A549 (cell line): Measurements from ENCODE around the gene UQCRH. TPM values are rescaled to one million over a fixed set of nuclear protein-coding genes. Genes with fewer than 3 reads are reported as not detected.

Experiments
- ATAC-seq, 2 experiments: fragments of 200-7000 bp in 1 of 2; fragments of >200 bp in 1 of 2; cut with Nextera tagmentation in 1 of 2; cut with Tn5 transposase in 1 of 2; 3 replicates each; pipeline versions ENCODE4 v1.8.0 to v1.9.1; 2018 to 2020; ENCODE audit warnings: mild to moderate bottlenecking in 1 of 2, moderate library complexity in 1 of 2
- CTCF ChIA-PET: fragments of 300-600 bp; sonication (Branson Sonifier 250); formaldehyde crosslinking; extraction: SDS; loops from one replicate; lab custom pipeline; 2021; ENCODE audit warnings: antibody characterized with exemption, inconsistent platforms; lab: Yijun Ruan, JAX
- POLR2A ChIA-PET: fragments of 350-600 bp; formaldehyde crosslinking; extraction: SDS; loops from one replicate; lab custom pipeline; 2021; ENCODE audit warnings: antibody characterized with exemption, inconsistent platforms; lab: Yijun Ruan, JAX
- DNase-seq, 2 experiments: peaks; one replicate each; pipeline versions ENCODE4 v3.0.0 to v3.0.0-alpha.2; 2011 to 2016; ENCODE audit warnings: low read depth in 1 of 2, low spot score in 1 of 2
- FAIRE-seq: peaks from 2 replicates; lab custom pipeline; 2011; peaks lifted over from hg19 to GRCh38; lab: Jason Lieb, UNC
- H3K27ac ChIP-seq, 2 experiments: fragments of >200 bp; sonication (Bioruptor Twin); formaldehyde crosslinking; 3 replicates each; pipeline ENCODE4 v1.5.1; 2016 to 2017
- H3K4me1 ChIP-seq: fragments of >200 bp; sonication (Bioruptor Twin); formaldehyde crosslinking; 3 replicates; pipeline ENCODE4 v1.6.1; 2016
- H3K4me2 ChIP-seq: fragments of >200 bp; sonication (Bioruptor Twin); formaldehyde crosslinking; 3 replicates; pipeline ENCODE4 v1.6.1; 2016
- H3K4me3 ChIP-seq: fragments of >200 bp; sonication (Bioruptor Twin); formaldehyde crosslinking; 3 replicates; pipeline ENCODE4 v1.5.1; 2016
- H3K9me3 ChIP-seq: fragments of >200 bp; sonication (Bioruptor Twin); formaldehyde crosslinking; 3 replicates; pipeline ENCODE4 v1.6.1; 2016
- BCL3 ChIP-seq: fragments of >200 bp; sonication (Bioruptor Twin); formaldehyde crosslinking; IDR thresholded peaks from 3 replicates; pipeline ENCODE4 v1.6.1; 2016
- CBX8 ChIP-seq: fragments of 200-600 bp; sonication (generic); IDR thresholded peaks from 2 replicates; pipeline ENCODE4 v1.6.1; 2016
- CHD2 ChIP-seq: fragments of 150-350 bp; IDR thresholded peaks from 2 replicates; pipeline ENCODE4 v1.6.1; 2014; ENCODE audit warnings: low read length; ENCODE audit not compliant: partially characterized antibody
- ESRRA ChIP-seq: fragments of 150-350 bp; IDR thresholded peaks from 2 replicates; pipeline ENCODE4 v1.6.1; 2014; ENCODE audit warnings: mild to moderate bottlenecking, low read length, borderline replicate concordance
- GATA3 ChIP-seq: IDR thresholded peaks from 2 replicates; pipeline ENCODE4 v1.6.1; 2012; ENCODE audit warnings: borderline replicate concordance
- HES2 ChIP-seq: fragments of >200 bp; sonication (Bioruptor Twin); formaldehyde crosslinking; IDR thresholded peaks from 2 replicates; pipeline ENCODE4 v1.6.1; 2016
- HOXA7 ChIP-seq: fragments of 250-450 bp; sonication (Bioruptor Pico); IDR thresholded peaks from 2 replicates; pipeline ENCODE4 v1.5.0; 2020; ENCODE audit warnings: mild to moderate bottlenecking, moderate library complexity
- HOXB13 ChIP-seq: fragments of 250-450 bp; sonication (Bioruptor Pico); IDR thresholded peaks from 2 replicates; pipeline ENCODE4 v1.5.0; 2020; ENCODE audit warnings: low read depth, mild to moderate bottlenecking, moderate library complexity
- HOXB5 ChIP-seq: fragments of 250-450 bp; sonication (Bioruptor Pico); IDR thresholded peaks from 2 replicates; pipeline ENCODE4 v1.5.0; 2020; ENCODE audit warnings: mild to moderate bottlenecking, moderate library complexity
- KDM1A ChIP-seq: fragments of 200-600 bp; sonication (generic); IDR thresholded peaks from 2 replicates; pipeline ENCODE4 v1.6.1; 2016; ENCODE audit warnings: low read depth, mild to moderate bottlenecking
- KDM5A ChIP-seq: fragments of 200-600 bp; sonication (generic); IDR thresholded peaks from 2 replicates; pipeline ENCODE4 v1.6.1; 2016; ENCODE audit warnings: antibody characterized with exemption, mild to moderate bottlenecking
- MYC ChIP-seq: IDR thresholded peaks from 2 replicates; pipeline ENCODE4 v1.6.1; 2012; ENCODE audit warnings: mild to moderate bottlenecking, inconsistent platforms, low read length, improper control_type of control experiment, borderline replicate concordance
- NFE2L2 ChIP-seq: fragments of 150-350 bp; conservative IDR thresholded peaks from 2 replicates; pipeline ENCODE4 v1.6.1; 2014; ENCODE audit warnings: low read length
- PBX3 ChIP-seq: IDR thresholded peaks from 2 replicates; pipeline ENCODE4 v1.6.1; 2012
- POLR2AphosphoS2 ChIP-seq: conservative IDR thresholded peaks from 2 replicates; pipeline ENCODE4 v1.6.1; 2012; ENCODE audit warnings: low read length, improper control_type of control experiment, inconsistent platforms
- RARB ChIP-seq: fragments of 250-450 bp; sonication (Bioruptor Pico); IDR thresholded peaks from 2 replicates; pipeline ENCODE4 v1.8.0; 2021; ENCODE audit warnings: mild to moderate bottlenecking, moderate library complexity
- REST ChIP-seq: fragments of 200-600 bp; sonication (generic); IDR thresholded peaks from 2 replicates; pipeline ENCODE4 v1.6.1; 2016; ENCODE audit warnings: antibody characterized with exemption, mild to moderate bottlenecking, moderate library complexity
- SREBF2 ChIP-seq: fragments of 450-650 bp; IDR thresholded peaks from 2 replicates; pipeline ENCODE4 v1.6.1; 2014; ENCODE audit warnings: mild to moderate bottlenecking, moderate library complexity
- TFCP2L1 ChIP-seq: fragments of 250-450 bp; sonication (Bioruptor Pico); IDR thresholded peaks from 2 replicates; pipeline ENCODE4 v1.5.0; 2021; ENCODE audit warnings: mild to moderate bottlenecking
- USF2 ChIP-seq: fragments of 450-650 bp; IDR thresholded peaks from 2 replicates; pipeline ENCODE4 v1.6.1; 2014; ENCODE audit warnings: antibody characterized with exemption
- WGBS: methylation state at CpG from one replicate; pipeline ENCODE4 v1.1.6; 2017; ENCODE audit errors: missing lambda C conversion rate; 5-methylcytosine and 5-hydroxymethylcytosine counted together
- polyA plus RNA-seq, 4 experiments: library from polyadenylated mRNA; depleted of rRNA in 3 of 4; stranded (reverse); fragments of >200 nt; fragmentation: RNase III in 1 of 4; extraction: RNeasy Plus Mini Kit Qiagen cat#74134 plus additional on column Dnase treatment in 1 of 4; gene quantifications; 2 replicates in 3 of 4; 3 replicates in 1 of 4; pipeline ENCODE4 v1.2.3, GENCODE V29; 2011 to 2017

The UQCRH gene
- polyA plus RNA-seq, 2 of the 4 experiments (the other 2 are of a cell fraction): 762 to 793 TPM

- Histone ChIP-seq H3K4me1 (no peaks in the 10 kb centered on the region), H3K4me2 (no peak overlapping the region), H3K9me3 (no peaks in the 10 kb centered on the region), H3K27ac (no peak overlapping the region), H3K4me3 (no peak overlapping the region)
- WGBS: 93% methylated on average over 3 of the region's 3 CpGs
- ChIA-PET CTCF (interaction anchor here (1.4 kb wide), 1 partner anchor 14 kb away, joined by 7 read pairs; no protein-coding TSS in a partner anchor), POLR2A (no interaction called here)
- ATAC-seq (no peak), DNase-seq (no peak), FAIRE-seq (no peak)
- no peak for TF ChIP-seq BCL3
- no peak for TF ChIP-seq KDM5A
- no peak for TF ChIP-seq USF2
- no peak for TF ChIP-seq POLR2AphosphoS2
- no peak for TF ChIP-seq HOXB13
- no peak for TF ChIP-seq NFE2L2
- no peak for TF ChIP-seq RARB (CRISPR knock-in tag)
- no peak for TF ChIP-seq MYC
- no peak for TF ChIP-seq KDM1A
- TF ChIP-seq HOXB5 (CRISPR knock-in tag): no peak
- TF ChIP-seq TFCP2L1 (CRISPR knock-in tag): no peak
- no peak for TF ChIP-seq HES2
- no peak for TF ChIP-seq HOXA7 (CRISPR knock-in tag)
- TF ChIP-seq ESRRA: no peak
- TF ChIP-seq REST: no peak
Observed at GRCh38 chr1:46362158-46362557, 58.7 kb downstream of the UQCRH start.

GRCh38 chr1:46363121-46363520 lies 59.6 kb downstream of the UQCRH start:
- FAIRE-seq: no peak
- POLR2A ChIA-PET: no interaction called here
- 92% methylated on average over 5 of the region's 5 CpGs for whole genome bisulfite sequencing
- no peak overlapping the region for H3K27ac ChIP-seq
- no peak overlapping the region for H3K4me2 ChIP-seq
- no peaks in the 10 kb centered on the region for H3K9me3 ChIP-seq
- H3K4me1 ChIP-seq: no peaks in the 10 kb centered on the region
- no peak for TF ChIP-seq CBX8
- no peak for TF ChIP-seq GATA3
- TF ChIP-seq CHD2: no peak
- no peak for TF ChIP-seq KDM5A
- TF ChIP-seq PBX3: no peak
- TF ChIP-seq ESRRA: no peak
- no peak for TF ChIP-seq SREBF2
- TF ChIP-seq, all 56 proteins: peak for 0
- H3K4me3 ChIP-seq: no peak overlapping the region
- CTCF ChIA-PET: interaction anchor here (1.6 kb wide), 1 partner anchor 15 kb away, joined by 3 read pairs; no protein-coding TSS in a partner anchor
- DNase-seq (no peak), ATAC-seq (no peak)
